SK-N-SH treated with all-trans-retinoic acid at 6 μM for 48 hours (cell line): Measurements from ENCODE around the gene RGN.
"Not testable (repeated sequence)": the region's sequence is repeated elsewhere in the genome, so short reads cannot be mapped to it uniquely, and the experiment has no call there.

ENCODE experiments used
- ESRRG ChIP-seq: fragments of 250-450 bp; sonication (Bioruptor Pico); IDR thresholded peaks from 2 replicates; pipeline ENCODE4 v1.6.1; 2021; ENCODE audit warnings: mild to moderate bottlenecking
- PPARA ChIP-seq: fragments of 250-450 bp; sonication (Bioruptor Pico); IDR thresholded peaks from 2 replicates; pipeline ENCODE4 v1.5.0; 2020; ENCODE audit warnings: mild to moderate bottlenecking, borderline replicate concordance
- ZNF565 ChIP-seq: fragments of 450-650 bp; formaldehyde crosslinking; conservative IDR thresholded peaks from 2 replicates; pipeline ENCODE4 v1.5.0; 2020; ENCODE audit warnings: low read depth, mild to moderate bottlenecking, moderate library complexity

- TF ChIP-seq PPARA (CRISPR knock-in tag); ZNF565 (CRISPR knock-in tag); ESRRG: not testable (repeated sequence)
Measured at GRCh38 chrX:47135650-47136049, 57.4 kb downstream of the RGN start.
